B cell (primary cell): ENCODE data around the gene SMPD3.

ENCODE experiments used
- CTCF ChIP-seq: fragments of 200-600 bp; IDR thresholded peaks from one replicate; pipeline ENCODE4 v1.8.0; 2022; ENCODE audit warnings: antibody characterized with exemption, mild to moderate bottlenecking
- EZH2 ChIP-seq: IDR thresholded peaks from 2 replicates; pipeline ENCODE4 v1.6.1; 2012; ENCODE audit warnings: borderline replicate concordance, low read depth, mild to moderate bottlenecking, moderate library complexity, low read length; ENCODE audit not compliant: insufficient read depth, poor library complexity, severe bottlenecking

- TF ChIP-seq CTCF, result no peak
- TF ChIP-seq EZH2, result no peak
Observed at GRCh38 chr16:68491576-68491950, 43.3 kb upstream of the SMPD3 start.
